Measurements from ENCODE around the gene ANGEL2. TPM values are rescaled to one million over a fixed set of nuclear protein-coding genes. Genes with fewer than 3 reads are reported as not detected.
"Not testable (repeated sequence)": the region's sequence is repeated elsewhere in the genome, so short reads cannot be mapped to it uniquely, and the experiment has no call there.

Gene ANGEL2, protein sequence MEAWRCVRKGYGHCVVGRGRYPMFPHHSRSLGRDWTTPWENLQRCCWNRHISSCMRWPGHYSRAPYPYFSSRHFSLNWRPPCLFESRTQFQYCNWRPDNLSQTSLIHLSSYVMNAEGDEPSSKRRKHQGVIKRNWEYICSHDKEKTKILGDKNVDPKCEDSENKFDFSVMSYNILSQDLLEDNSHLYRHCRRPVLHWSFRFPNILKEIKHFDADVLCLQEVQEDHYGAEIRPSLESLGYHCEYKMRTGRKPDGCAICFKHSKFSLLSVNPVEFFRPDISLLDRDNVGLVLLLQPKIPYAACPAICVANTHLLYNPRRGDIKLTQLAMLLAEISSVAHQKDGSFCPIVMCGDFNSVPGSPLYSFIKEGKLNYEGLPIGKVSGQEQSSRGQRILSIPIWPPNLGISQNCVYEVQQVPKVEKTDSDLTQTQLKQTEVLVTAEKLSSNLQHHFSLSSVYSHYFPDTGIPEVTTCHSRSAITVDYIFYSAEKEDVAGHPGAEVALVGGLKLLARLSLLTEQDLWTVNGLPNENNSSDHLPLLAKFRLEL
- 57.5 TPM for polyA plus RNA-seq (ENCODE audit: insufficient read length)
- long read RNA-seq, donor 1, full-length matches to known transcripts, result 2 of 2 reads
- long read RNA-seq, donor 1, partial matches to known transcripts, result 0 of 2 reads
- long read RNA-seq, donor 1, other reads (novel, unspliced or antisense), result 0 of 2 reads
- long read RNA-seq, donor 2, full-length matches to known transcripts, result 3 of 3 reads
- long read RNA-seq, donor 2, partial matches to known transcripts, result 0 of 3 reads
- long read RNA-seq, donor 2, other reads (novel, unspliced or antisense), result 0 of 3 reads
- long read RNA-seq, donor 3, partial matches to known transcripts, result 0 of 1 reads
- long read RNA-seq, donor 3, other reads (novel, unspliced or antisense), result 0 of 1 reads
- long read RNA-seq, donor 4, result 0 reads
- long read RNA-seq, donor 5, full-length matches to known transcripts, result 1 of 1 reads
- long read RNA-seq, donor 5, partial matches to known transcripts, result 0 of 1 reads
- long read RNA-seq, donor 5, other reads (novel, unspliced or antisense), result 0 of 1 reads
- long read RNA-seq, donor 6, full-length matches to known transcripts, result 4 of 4 reads
- long read RNA-seq, donor 6, partial matches to known transcripts, result 0 of 4 reads
- long read RNA-seq, donor 6, other reads (novel, unspliced or antisense), result 0 of 4 reads
- long read RNA-seq, donor 7, full-length matches to known transcripts, result 4 of 10 reads
- long read RNA-seq, donor 7, partial matches to known transcripts, result 6 of 10 reads
- long read RNA-seq, donor 7, other reads (novel, unspliced or antisense), result 0 of 10 reads
- long read RNA-seq, donor 8, partial matches to known transcripts, result 0 of 1 reads
- long read RNA-seq, donor 8, other reads (novel, unspliced or antisense), result 0 of 1 reads

DNA sequence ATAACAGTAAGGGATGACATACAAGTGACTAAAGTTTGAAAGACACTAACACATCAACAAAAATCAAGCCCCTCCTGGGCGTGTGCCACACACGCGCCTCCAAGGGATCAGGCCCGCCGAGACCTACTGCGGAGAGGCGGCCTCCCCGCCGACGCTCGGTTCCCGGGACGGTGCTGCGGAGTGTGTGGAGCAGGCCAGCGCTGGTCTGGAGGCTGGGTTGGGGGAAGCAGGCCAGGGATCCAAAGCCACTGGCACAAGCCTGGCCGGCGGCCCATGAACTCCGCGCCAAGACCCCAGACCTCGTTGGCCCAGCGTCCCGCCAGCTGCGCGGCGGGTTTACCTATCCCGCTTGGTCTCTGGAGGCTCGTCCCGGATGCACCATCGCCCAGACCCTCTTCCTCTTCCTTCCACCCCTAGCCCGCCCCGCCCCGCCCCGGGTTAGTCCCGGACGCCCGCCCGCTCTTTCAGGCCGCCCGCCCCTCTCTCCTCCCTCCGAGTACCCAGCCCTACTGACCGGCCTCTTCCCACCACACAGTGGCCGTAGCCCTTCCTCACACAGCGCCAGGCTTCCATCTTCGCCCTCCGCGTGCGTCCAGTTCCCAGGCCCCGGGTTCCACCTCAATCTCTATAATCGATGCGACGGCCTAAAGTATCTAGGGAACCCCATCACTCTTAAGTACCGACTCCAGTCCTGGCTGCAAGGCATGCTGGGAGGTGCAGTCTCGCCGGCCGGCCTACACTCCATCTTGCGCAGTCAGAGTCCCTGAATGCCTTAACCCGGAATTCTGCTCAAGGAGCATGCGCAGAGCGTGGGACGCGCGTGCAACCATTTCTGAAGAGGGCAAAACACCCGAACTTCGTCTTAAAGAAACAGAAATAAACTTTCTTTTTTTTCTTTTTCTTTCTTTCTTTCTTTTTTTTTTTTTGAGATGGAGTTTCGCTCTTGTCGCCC lies at the start of gene ANGEL2:
Gene ANGEL2 (minus strand): TSS at position 769 of the 952 bp plus-strand sequence. CDS start 196 bp downstream, at position 573.
- DNase-seq, result peak; percentile 98

DNA sequence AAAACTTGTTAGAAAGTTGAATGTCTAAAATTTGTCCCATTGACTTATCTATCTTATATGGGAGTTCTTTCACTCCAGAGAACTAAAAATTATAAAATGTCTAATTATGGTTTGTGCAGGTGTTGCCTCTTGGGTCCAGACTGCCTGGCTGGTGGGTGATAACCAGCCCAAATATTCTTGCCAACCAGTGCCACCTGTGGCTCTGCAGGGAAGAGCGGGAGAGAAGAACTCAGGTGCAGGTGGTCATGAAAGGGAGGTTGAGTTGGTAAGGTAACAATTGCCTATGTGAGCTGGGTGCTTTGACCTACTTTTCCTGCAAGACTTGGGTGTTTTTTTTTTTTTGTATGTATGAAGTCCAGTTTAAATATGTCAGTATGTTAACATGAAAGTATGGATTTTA lies 45.6 kb upstream of the ANGEL2 start:
- DNase-seq, result no peak

DNA sequence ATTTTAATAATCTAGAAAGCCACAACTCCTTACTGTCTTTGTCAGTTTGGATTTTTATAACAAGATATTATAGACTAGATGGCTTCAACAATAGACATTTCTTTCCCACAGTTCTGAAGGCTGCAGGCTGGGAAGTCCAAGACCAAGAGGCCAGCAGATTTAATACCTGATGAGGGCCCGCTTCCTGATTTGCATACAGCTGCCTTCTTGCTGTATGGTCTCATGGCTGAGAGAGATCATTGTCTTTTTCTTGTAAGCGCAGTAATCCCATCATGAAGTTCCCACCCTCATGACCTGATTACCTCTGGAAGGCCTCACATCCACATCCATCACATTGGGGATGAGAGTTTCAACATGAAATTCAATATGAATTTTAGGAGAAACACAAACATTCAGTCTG lies 45.2 kb upstream of the ANGEL2 start:
- no peak for DNase-seq

DNA sequence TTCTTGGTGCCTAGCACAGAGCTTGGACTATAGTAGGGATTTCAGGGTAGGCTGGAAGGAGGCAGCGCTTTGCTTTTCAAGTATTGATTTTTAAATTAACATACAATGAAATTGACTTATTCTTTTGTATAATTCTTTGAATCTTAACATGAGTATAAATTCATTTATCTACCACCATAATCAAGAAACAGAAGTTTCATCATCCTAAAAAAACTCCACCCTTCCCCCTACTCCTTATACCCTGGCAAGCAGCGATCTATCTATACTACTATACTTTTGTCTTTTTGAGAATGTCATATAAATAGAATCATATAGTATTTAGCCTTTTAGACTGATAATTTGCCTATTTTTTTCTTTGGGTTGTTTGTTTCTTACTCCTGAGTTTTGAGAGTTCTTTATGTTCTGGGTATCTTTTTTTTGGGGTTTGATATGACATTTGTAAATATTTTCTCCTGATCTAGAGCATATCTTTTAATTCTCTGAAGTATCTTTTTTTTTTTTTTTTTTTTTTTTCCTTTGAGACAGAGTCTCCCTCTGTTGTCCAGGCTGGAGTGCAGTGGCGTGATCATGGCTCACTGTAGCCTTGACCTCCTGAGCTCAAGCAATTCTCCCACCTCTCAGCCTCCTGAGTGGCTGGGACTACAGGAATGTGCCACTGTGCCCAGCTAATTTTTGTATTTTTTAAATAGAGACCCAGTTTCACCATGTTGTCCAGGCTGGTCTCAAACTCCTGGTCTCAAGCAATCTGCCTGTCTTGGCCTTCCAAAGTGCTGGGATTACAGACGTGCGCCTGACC lies 41.8 kb upstream of the ANGEL2 start:
- DNase-seq, result no peak

DNA sequence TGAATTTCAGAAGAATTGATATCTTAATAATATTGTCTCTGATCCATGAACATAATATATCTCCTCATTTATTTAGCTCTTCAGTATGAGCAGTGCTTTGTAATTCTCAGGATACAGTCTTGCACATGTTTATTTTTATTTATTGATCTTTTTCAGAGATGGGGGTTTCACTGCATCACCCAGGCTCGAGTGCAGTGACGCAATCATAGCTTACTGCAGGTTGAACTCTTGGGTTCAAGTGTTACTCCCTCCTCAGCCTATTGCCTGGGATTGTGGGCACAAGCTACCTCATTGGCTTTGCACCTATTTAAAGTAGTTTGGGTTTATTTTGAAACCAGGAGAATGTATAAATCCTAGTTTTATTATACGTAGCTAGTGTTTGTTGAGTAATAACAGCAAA lies 40.1 kb upstream of the ANGEL2 start:
- DNase-seq, result no peak

DNA sequence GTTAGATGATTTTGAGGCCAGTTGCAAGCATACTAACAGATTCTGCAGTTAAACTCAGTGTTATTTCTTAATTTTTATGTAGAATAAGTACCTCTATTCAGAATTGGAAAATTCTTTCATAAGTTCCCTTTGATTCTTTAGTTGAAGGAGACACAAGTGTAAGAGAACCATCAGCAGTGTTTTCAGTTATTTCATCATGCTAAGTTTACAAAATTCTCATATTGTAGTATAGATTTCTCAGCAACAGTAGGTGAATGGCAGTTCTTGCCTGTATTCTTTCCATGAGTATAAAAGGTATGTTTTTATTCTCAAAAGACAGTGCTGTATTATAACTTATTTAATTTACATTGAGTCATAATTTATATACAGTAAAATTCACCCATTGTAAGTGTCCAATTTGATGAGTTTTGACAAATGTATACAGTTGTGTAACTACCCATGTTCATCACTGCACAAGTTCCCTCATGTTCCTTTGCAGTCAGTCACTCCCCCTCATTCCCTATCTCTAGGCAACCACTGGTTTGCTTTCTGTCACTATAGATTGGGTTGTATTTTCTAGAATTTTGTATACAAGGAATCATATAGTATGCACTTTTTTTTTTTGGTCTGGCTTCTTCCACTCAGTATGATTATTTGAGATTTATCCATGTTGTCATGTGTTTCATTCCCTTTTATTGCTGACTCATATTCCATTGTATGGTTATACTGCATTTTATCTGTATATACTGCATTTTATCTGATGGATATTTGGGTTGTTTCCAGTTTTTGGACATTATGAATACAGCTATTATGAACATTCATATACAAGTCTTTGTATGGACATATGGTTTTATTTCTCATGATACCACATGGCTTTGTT lies 39.3 kb upstream of the ANGEL2 start:
- DNase-seq, result no peak

DNA sequence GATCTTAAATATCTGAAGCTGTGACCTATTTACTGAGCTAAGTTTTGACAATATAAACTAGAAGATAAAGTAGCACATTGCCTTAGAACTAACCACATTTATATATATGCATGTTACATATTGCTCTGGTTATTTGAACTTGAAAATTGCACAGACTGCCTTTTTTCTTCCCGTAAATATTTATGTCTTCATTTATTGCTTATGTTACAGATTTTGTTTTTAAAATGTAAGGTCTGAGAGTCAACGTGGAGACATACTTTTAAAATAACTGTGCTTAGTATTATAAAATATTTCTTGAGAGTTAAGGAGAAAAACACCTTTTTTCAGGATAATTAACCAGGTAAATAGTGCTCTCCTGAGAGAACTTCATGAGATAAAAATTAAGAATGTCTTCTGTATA lies 38.5 kb upstream of the ANGEL2 start:
- DNase-seq, result no peak

DNA sequence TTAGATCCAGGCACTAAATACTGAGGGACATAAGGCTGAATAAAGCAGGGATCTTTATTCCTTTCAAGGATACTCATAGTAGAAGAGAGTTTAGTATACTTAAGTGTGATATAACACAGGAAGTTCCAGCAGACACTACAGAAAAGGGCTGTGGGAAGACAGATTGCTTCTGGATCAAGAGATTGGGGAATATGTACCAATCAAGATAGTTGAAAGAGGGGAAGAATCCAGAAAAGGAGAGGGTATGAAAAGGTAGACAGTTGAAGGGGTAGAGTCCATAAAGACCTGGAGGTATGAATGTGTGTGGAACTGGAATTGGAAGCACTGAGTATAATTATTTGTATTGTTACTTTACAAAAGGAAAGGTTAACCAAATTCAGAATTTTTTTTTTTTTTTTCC lies 37.8 kb upstream of the ANGEL2 start:
- no peak for DNase-seq

DNA sequence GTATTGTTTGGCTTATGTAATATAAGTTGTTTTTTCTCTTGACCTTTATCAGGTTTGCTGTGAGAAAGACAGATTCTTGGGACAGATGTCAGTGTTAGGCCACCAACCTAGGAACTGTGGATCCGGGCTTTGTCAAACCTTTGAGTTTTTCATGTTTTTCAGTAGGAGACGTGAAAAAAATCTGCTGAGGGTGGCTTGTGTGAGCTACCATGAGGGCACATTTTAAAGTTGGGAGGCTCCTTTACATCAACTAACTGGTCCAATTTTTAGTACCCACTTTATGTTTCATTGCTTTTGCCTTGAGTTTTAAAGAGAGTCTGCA lies 36.2 kb upstream of the ANGEL2 start:
- DNase-seq, result no peak

DNA sequence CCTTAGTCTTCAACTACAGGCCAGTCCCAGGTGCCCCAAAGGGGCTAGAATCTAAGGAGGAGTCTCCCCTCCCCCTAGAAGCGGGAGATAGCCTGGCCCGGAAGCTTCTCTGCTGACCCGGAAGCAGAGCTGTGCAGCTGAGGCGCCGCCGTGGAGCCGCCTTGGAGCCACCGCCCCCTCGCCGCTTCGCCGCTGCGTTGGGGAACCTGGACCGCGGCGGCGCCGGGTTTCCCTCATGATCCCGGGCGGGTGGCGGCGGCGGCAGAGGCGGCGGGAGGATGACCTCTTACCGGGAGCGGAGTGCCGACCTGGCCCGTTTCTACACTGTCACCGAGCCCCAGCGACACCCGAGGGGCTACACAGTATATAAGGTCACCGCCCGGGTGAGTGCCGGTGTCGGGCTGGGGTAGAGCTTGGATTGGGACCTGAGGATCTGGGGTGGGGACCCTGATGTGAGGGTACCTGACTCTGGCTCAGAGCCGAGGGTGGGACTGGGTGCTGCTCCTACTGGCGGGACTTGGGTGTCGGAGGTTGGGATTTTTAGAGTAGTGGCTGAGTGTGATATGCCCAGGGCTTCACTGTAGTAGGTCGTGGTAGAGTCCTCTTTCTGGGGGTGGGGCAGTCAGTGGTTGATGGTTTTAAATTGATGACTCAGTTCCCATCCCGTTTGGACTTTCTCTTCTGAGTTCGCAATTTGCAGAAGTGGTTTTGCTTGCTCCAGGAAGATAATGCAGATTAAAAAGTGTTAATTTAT lies 35.6 kb upstream of the ANGEL2 start, which contains the start of gene RPS6KC1:
Gene RPS6KC1 (plus strand): TSS at position 115 of the 754 bp plus-strand sequence. CDS start 164 bp downstream, at position 279.
- peak; percentile 77 for DNase-seq

DNA sequence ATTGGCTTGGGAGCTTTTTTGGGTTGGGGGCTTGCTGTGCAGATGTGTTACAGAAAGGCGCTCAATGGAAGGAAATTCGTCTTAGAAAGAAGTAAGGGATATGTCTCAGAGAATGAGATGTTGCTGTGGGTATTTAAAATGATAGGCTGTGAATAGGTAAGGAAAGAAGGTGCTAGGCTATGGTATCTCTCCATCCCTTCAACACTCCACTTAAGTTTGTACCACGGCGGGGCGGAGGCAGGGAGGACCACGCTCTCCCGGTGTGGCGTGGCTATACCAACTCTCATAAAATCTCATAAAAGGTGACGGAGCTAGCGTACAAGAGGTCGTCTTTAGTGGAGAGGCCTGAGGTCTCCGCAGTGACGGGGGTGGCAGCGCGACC lies 35.1 kb upstream of the ANGEL2 start:
- no peak for DNase-seq

DNA sequence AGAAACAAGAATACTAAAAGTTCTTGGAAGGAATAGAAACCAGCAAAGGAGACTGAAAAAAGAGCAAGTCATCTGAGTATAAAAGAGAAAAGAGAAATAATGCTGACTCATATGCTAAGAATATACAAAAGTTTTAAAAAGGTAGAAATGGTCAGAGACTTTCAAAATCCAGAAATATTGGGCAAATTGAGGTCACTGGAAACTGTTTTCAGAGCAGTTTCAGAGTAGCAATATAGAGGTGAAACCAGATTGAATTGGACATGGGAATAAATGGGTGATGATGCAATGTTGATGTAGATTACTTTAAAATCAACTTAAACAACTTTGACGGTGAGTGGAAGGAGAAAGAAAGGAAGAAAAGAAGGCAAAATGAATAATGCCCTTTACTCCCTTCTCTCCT lies 33.6 kb upstream of the ANGEL2 start:
- DNase-seq, result no peak

DNA sequence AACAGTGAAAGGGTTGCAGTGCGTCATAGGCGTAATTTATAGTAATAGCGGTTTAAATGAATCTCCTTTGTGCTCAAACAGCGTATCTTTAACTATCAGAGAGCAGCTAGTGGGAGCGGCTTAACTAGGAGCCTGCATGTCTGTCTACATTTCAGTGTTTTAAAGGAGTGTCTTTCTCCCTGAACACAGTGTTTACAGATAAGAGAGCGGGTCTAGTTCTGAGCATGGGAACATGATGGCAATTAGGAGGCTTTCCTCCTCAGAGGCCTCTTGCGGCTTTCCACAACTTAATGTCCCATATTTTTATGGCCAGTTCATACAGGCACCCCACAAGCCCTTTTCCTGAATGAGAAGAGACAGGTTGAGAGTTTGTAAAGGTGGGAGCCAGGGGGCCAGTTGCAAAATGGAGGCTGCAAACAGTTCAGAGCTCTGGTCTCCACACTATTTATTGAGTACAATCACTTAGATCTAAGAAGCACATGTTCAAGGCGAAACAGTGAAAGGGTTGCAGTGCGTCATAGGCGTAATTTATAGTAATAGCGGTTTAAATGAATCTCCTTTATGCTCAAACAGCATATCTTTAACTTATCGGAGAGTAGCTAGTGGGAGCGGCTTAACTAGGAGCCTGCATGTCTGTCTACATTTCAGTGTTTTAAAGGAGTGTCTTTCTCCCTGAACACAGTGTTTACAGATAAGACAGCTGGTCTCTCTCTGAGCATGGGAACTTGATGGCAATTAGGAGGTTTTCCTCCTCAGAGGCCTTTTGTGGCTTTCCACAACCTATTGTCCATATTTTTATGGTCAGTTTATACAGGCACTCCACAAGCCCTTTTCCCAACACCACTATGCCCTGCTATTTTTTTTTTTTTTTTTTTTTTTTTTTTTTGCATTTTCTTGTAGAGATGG lies 29.9 kb upstream of the ANGEL2 start:
- DNase-seq, result not testable (repeated sequence)

DNA sequence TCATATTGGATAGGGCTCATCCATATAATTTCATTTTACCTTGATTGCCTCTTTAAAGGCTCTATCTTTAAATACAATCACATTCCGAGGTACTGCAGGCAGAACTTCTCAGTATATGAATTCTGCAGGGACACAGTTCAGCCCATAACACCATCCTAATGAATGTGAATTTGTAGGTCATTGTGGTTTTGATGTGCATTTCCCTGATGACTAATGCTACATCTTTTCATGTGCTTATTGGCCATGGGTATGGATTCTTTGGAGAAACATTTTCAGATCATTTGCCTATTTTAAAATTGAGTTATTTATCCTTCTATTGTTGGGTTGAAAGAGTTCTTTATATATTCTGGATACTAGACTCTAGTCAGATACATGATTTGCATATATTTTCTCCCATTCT lies 25.8 kb upstream of the ANGEL2 start:
- DNase-seq, result no peak

DNA sequence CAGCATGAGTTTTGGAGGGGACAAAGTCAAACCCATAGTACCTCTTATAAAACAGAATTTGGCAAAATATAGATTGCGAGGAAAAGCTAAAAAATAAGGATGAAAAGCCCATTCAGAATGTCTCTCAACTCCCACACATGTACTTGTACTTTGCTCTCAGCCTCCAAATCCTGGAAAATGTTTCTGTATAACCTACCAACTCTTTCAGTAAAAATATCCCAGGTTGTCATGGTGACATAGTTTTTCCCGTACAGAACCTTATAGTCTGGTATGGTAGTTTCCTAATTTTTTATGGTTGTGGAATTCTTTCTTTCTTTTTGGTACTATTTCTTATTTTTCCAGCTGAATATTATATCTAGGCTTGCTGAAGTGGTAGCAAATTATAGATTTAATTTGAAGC lies 19.9 kb upstream of the ANGEL2 start:
- no peak for DNase-seq

DNA sequence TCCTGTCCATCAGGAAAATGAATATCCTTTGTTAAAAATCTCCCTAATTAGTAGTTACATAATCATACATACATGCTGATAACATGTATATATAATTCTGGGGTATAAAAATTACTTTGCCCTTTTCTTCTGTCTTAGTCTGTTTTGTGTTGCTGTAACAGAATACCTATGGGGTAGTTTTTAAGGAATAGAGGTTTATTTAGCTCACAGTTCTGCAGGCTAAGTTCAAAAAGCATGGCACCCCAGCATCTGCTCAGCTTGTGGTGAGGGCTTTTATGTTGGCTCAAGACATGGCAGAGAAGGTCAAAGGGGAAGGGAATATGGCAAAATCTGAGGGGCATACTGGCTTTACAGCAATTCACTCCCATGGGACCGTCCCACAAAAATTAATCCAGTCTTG lies 19.0 kb upstream of the ANGEL2 start:
- no peak for DNase-seq

DNA sequence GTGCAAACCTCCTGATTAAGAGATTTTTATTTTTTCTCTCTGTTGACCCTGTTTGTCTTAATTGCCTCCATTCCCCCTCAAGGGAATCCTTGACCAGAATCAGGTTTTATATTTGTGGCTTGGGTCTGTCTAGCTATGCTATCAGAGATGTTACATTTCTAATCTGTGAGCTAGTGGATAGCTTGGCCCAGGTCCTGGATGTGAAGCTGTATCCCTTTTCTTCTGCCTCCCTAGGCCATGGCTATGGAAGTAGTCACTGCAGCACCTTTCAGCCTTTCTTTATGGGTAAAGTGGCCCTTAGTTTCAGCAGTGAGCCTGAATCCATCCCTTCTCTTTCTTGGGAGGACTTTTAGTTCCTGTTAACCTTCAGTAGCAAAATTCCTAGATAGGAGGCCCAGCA lies 17.0 kb upstream of the ANGEL2 start:
- DNase-seq, result no peak
